Frontal cortex (tissue), 4 donors: ENCODE measurements around the gene MAP1B. TPM values are rescaled to one million over a fixed set of nuclear protein-coding genes. Genes with fewer than 3 reads are reported as not detected.
A peak's percentile ranks its signal among the peaks of the same experiment; 100 is the strongest.

Source experiments
- DNase-seq, 2 donors: peaks; one replicate each; pipeline ENCODE4 v3.0.0; 2012; ENCODE audit warnings: low spot score in 2 of 2
- FAIRE-seq: peaks from 2 replicates; lab custom pipeline; 2012; peaks lifted over from hg19 to GRCh38; lab: Jason Lieb, UNC
- total RNA-seq: library from RNA; depleted of rRNA; stranded (reverse); fragments of >200 nt; gene quantifications from one replicate; pipeline ENCODE4 v1.2.3, GENCODE V29; 2014
- donor health status: control.
- donor health status: control.
- donor health status: control.

MAP1B gene
- total RNA-seq, 1 donor from 2014 or later, result 490 TPM

- FAIRE-seq (no peak), DNase-seq (no peak)
Observed at GRCh38 chr5:72209147-72210115, 102.2 kb downstream of the MAP1B start.

GRCh38 chr5:72210888-72211678, 103.8 kb downstream of the MAP1B start:
- peak in 1 of 2 donors; percentile 22 for DNase-seq
- FAIRE-seq, result no peak

GRCh38 chr5:72212171-72212570, 104.9 kb downstream of the MAP1B start:
- no peak for DNase-seq
- no peak for FAIRE-seq

GRCh38 chr5:72213482-72213881, 106.2 kb downstream of the MAP1B start:
- no peak for DNase-seq
- FAIRE-seq, result no peak

GRCh38 chr5:72214168-72214567, 106.9 kb downstream of the MAP1B start:
- FAIRE-seq (no peak), DNase-seq (no peak)

GRCh38 chr5:72216756-72217155, 109.5 kb downstream of the MAP1B start:
- DNase-seq (no peak), FAIRE-seq (no peak)

- DNase-seq, result no peak
- FAIRE-seq, result no peak
Observed at GRCh38 chr5:72221099-72221498, 113.8 kb downstream of the MAP1B start.

- FAIRE-seq (no peak), DNase-seq (no peak)
Observed at GRCh38 chr5:72221541-72221940, 114.3 kb downstream of the MAP1B start.

- DNase-seq (no peak), FAIRE-seq (no peak)
Observed at GRCh38 chr5:72222521-72222920, 115.2 kb downstream of the MAP1B start.

GRCh38 chr5:72223371-72223770, 116.1 kb downstream of the MAP1B start:
- DNase-seq (no peak), FAIRE-seq (no peak)

GRCh38 chr5:72224946-72225463, 117.7 kb downstream of the MAP1B start:
- no peak for DNase-seq
- no peak for FAIRE-seq

GRCh38 chr5:72225741-72226140, 118.5 kb downstream of the MAP1B start:
- DNase-seq (no peak), FAIRE-seq (no peak)

GRCh38 chr5:72226950-72227349, 119.7 kb downstream of the MAP1B start:
- no peak for FAIRE-seq
- DNase-seq, result no peak

- no peak for DNase-seq
- no peak for FAIRE-seq
Observed at GRCh38 chr5:72228960-72229359, 121.7 kb downstream of the MAP1B start.

- no peak for DNase-seq
- no peak for FAIRE-seq
Observed at GRCh38 chr5:72231991-72232703, 124.9 kb downstream of the MAP1B start.

- no peak for DNase-seq
- no peak for FAIRE-seq
Observed at GRCh38 chr5:72232838-72233237, 125.6 kb downstream of the MAP1B start.

GRCh38 chr5:72233835-72234234, 126.6 kb downstream of the MAP1B start:
- no peak for DNase-seq
- FAIRE-seq, result peak; percentile 84

GRCh38 chr5:72234265-72234700, 127.0 kb downstream of the MAP1B start:
- DNase-seq (no peak), FAIRE-seq (no peak)

- no peak for FAIRE-seq
- DNase-seq, result no peak
Observed at GRCh38 chr5:72234868-72235267, 127.6 kb downstream of the MAP1B start.

GRCh38 chr5:72235725-72236124, 128.4 kb downstream of the MAP1B start:
- FAIRE-seq (no peak), DNase-seq (no peak)
